ENCODE data around the gene P2RY2. TPM values are rescaled to one million over a fixed set of nuclear protein-coding genes. Genes with fewer than 3 reads are reported as not detected.

The P2RY2 gene
- total RNA-seq, 2 experiments from 2014 or later: not detected

- no peaks in the 10 kb centered on the region for H3K9me3 Mint-ChIP-seq
- intact Hi-C loops (cut with micrococcal nuclease): no loop called here
- no peaks in the 10 kb centered on the region for H3K4me1 Mint-ChIP-seq (ENCODE audit: low read depth)
- no peak for DNase-seq
- no peaks in the 10 kb centered on the region for H3K27me3 Mint-ChIP-seq (ENCODE audit: low read depth)
- CTCF ChIA-PET: interaction anchor here (0.7 to 2.1 kb wide), 10 partner anchors 9 to 380 kb away, joined by 3 to 9 read pairs (median 4); no protein-coding TSS in a partner anchor
- H3K36me3 Mint-ChIP-seq (ENCODE audit: low read depth): no peaks in the 10 kb centered on the region
- H3K4me3 Mint-ChIP-seq: no peak overlapping the region
- no peak overlapping the region for H3K27ac Mint-ChIP-seq
Measured at GRCh38 chr11:73236205-73236765, 18.2 kb downstream of the P2RY2 start.

DNA sequence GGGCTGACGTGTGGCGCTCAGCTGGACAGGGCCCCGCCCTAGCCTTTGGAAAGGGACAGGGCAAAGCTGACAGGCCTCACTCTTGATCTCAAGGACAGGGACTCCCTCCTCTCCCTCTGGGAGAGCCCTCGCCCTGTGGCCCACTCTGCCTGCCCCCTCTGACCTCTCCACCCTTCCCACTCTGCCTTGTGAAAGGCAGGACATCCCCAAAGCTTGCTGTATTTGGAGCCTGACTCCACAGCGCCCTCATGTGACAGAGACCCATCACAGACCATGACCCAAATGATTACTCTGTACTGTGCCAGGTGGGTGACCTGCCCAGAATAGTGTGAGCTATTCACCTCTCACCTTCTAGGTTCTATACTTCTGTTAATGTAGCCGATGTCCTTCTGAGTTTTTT is 18.8 kb downstream of the P2RY2 start:
- Mint-ChIP-seq H3K27ac (no peak overlapping the region), H3K36me3 (ENCODE audit: low read depth) (no peaks in the 10 kb centered on the region), H3K4me3 (no peak overlapping the region), H3K27me3 (ENCODE audit: low read depth) (no peaks in the 10 kb centered on the region), H3K9me3 (no peaks in the 10 kb centered on the region), H3K4me1 (ENCODE audit: low read depth) (no peaks in the 10 kb centered on the region)
- DNase-seq: peak; percentile 70
- intact Hi-C loops (cut with micrococcal nuclease): loop anchor here (1.0 kb wide), 1 partner anchor 52 kb away; no protein-coding TSS in a partner anchor
- CTCF ChIA-PET: interaction anchor here (0.7 to 2.1 kb wide), 9 partner anchors 9 to 59 kb away, joined by 3 to 9 read pairs (median 4); no protein-coding TSS in a partner anchor

DNA sequence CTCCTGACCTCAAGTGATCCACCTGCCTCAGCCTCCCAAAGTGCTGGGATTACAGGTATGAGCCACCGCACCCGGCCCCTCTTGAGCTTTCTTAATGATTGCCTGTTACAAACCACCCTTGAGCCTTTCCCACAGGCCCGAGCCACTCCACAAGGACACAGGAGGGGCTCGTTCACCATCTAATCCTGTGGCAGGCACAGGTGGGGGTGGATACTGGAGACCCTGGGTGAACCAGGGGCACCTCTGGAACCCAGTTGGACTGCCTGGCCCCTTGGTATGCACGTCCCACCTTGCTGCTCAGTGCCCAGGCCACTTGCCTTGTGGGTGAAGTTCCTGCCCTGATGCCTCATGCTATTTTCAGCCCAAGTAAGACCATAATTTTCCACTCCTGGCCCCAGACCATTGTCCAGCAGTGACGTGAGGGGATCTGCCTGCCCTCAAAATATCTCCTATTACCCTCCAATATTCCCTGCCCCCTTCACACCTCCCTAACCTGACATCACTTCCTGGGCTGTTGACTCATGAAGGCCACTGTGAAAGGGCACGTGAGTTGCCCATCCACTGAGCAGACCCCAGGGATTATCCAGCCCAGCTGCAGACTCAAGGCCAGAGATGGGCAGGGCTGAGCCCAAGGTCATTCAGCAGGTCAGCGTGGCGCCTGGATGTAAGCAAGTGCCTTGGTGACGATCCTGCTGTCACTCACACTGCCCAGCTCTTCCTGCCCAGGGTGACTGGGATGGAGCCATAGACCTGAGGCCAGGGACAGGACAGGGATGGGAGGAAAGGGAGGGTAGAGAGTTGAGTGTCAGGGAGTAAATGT is 19.6 kb downstream of the P2RY2 start:
- CTCF ChIA-PET: interaction anchor here (1.2 to 2.1 kb wide), 4 partner anchors 10 to 60 kb away, joined by 3 to 9 read pairs (median 4); no protein-coding TSS in a partner anchor
- no peaks in the 10 kb centered on the region for H3K4me1 Mint-ChIP-seq (ENCODE audit: low read depth)
- no peak for DNase-seq
- no peak overlapping the region for H3K4me3 Mint-ChIP-seq
- intact Hi-C loops (cut with micrococcal nuclease): loop anchor here (1.0 kb wide), 1 partner anchor 52 kb away; no protein-coding TSS in a partner anchor
- no peaks in the 10 kb centered on the region for H3K36me3 Mint-ChIP-seq (ENCODE audit: low read depth)
- no peaks in the 10 kb centered on the region for H3K9me3 Mint-ChIP-seq
- H3K27me3 Mint-ChIP-seq (ENCODE audit: low read depth): no peaks in the 10 kb centered on the region
- H3K27ac Mint-ChIP-seq: no peak overlapping the region

GRCh38 chr11:73239111-73239521 is 21.0 kb downstream of the P2RY2 start:
- intact Hi-C loops (cut with micrococcal nuclease): no loop called here
- H3K4me1 Mint-ChIP-seq (ENCODE audit: low read depth): no peaks in the 10 kb centered on the region
- no peak overlapping the region for H3K4me3 Mint-ChIP-seq
- H3K9me3 Mint-ChIP-seq: no peaks in the 10 kb centered on the region
- no peak overlapping the region for H3K27ac Mint-ChIP-seq
- CTCF ChIA-PET: no interaction called here
- no peak for DNase-seq
- H3K27me3 Mint-ChIP-seq (ENCODE audit: low read depth): no peaks in the 10 kb centered on the region
- no peaks in the 10 kb centered on the region for H3K36me3 Mint-ChIP-seq (ENCODE audit: low read depth)

DNA sequence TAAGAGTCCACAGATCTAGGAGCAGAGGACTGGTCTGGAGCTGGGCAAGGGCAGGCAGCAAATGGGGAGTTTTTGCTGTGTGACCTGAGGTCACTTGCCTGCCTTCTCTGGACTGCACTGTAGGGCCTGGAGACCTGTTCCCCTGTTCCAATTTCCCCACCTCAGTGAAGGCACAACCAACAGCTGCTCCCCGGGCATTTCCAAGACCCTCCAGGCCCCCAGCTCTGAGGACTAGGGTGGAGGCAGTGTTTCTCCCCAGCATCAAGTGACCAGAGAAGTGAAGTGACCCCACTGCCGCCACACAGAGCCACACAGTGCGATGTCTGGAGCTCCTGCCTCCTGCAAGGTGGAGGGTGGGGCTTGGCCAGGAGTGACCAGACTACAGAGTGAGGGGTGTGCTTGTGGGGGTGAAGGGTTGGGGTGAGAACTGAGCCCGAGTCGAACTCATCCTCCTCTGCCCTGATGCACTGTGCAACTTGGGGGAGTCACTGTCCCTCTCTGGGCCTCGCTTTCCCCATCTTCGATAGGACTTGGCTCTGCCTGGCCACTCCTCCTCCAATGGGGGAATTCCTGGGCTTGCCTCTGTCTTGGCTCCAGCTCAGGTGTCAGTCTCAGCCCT is 21.6 kb downstream of the P2RY2 start:
- intact Hi-C loops (cut with micrococcal nuclease): loop anchor here (5.0 kb wide), 1 partner anchor 517 kb away; no protein-coding TSS in a partner anchor
- no peak for DNase-seq
- Mint-ChIP-seq H3K4me3 (no peak overlapping the region), H3K4me1 (ENCODE audit: low read depth) (no peaks in the 10 kb centered on the region), H3K9me3 (no peaks in the 10 kb centered on the region), H3K36me3 (ENCODE audit: low read depth) (no peaks in the 10 kb centered on the region), H3K27ac (no peak overlapping the region), H3K27me3 (ENCODE audit: low read depth) (no peaks in the 10 kb centered on the region)
- CTCF ChIA-PET: no interaction called here

DNA sequence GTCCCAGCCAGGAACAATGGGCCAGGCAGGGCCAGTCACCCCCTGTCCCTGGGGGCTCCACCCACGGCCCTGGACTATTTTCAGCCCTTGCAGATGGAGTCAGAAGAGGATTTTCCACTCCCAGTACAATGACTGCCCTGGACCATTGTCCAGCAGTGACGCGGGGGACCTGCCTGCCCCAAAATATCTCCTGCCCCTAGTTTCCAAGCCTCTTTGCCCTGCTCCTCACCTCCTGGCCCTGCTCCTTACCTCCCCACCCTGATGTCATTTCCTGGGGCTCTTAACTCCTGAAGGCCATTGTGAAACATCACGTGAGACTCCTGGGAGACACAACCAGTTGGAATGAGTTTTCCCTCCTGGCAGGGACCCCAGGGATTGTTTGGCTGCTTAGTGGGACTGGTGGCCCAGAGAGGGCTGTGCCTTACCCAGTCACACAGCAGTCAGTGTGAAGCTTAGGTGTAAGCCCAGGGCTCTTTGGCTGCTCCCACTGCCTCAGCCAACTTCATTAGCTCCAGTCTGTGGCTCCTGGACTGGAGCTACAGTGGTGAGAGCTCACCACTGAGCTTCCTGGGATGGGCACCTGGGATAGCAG is 22.2 kb downstream of the P2RY2 start:
- H3K27me3 Mint-ChIP-seq (ENCODE audit: low read depth): no peaks in the 10 kb centered on the region
- H3K27ac Mint-ChIP-seq: no peak overlapping the region
- peak; percentile 2 for DNase-seq
- H3K36me3 Mint-ChIP-seq (ENCODE audit: low read depth): no peaks in the 10 kb centered on the region
- H3K4me1 Mint-ChIP-seq (ENCODE audit: low read depth): no peaks in the 10 kb centered on the region
- intact Hi-C loops (cut with micrococcal nuclease): loop anchor here (5.0 kb wide), 1 partner anchor 518 kb away; no protein-coding TSS in a partner anchor
- CTCF ChIA-PET: interaction anchor here (0.5 to 0.8 kb wide), 2 partner anchors 274 to 282 kb away, joined by 3 to 4 read pairs; no protein-coding TSS in a partner anchor
- H3K4me3 Mint-ChIP-seq: no peak overlapping the region
- H3K9me3 Mint-ChIP-seq: no peaks in the 10 kb centered on the region

GRCh38 chr11:73241300-73241699 is 23.2 kb downstream of the P2RY2 start:
- Mint-ChIP-seq H3K27me3 (ENCODE audit: low read depth) (no peaks in the 10 kb centered on the region), H3K4me1 (ENCODE audit: low read depth) (no peaks in the 10 kb centered on the region), H3K27ac (no peak overlapping the region), H3K9me3 (no peaks in the 10 kb centered on the region), H3K4me3 (no peak overlapping the region), H3K36me3 (ENCODE audit: low read depth) (no peaks in the 10 kb centered on the region)
- DNase-seq: no peak
- intact Hi-C loops (cut with micrococcal nuclease): loop anchor here (5.0 kb wide), 1 partner anchor 519 kb away; no protein-coding TSS in a partner anchor
- CTCF ChIA-PET: interaction anchor here (0.8 kb wide), 1 partner anchor 275 kb away, joined by 3 read pairs; no protein-coding TSS in a partner anchor

DNA sequence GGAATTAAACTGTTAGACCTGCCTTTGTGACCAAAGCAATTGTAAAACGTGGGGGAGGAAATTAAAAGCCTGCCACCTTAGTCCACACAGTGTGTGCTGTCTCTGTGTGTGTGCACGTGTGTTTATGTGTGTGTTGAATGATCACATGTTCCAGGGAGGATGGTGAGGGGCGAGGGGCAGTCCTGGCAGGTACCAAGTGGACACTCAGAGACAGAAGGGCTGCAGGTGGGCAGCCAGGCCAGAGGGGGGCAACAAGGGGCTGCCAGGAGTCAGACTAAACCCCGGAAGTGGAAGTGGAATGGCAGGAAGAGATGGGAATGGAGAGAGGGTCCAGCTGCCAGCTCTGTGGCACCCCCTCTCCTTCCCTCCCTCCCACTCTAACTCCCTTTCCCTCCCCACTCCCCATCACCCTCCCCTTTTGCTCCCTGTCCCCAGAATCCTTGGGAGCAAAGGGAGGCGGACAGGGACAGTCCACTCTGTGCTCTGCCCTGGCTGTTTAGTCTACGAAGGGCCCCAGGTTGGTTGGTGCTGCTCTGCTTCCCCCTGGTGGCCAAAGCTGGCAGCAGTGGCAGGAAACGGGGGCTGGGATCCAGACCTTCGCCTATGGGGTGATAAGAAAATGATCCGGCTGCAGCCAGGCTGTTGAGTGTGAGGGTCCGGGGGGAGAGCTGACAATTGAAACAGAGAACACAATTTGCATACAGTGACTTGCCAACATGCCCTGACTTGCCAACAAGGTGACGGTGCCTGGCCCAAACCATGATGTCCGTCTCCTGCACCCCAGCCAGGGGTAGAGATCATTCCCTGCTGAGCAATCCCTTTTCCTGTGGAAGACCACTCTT is 24.4 kb downstream of the P2RY2 start:
- Mint-ChIP-seq H3K36me3 (ENCODE audit: low read depth) (no peaks in the 10 kb centered on the region), H3K4me1 (ENCODE audit: low read depth) (peaks cover 2% of the 10 kb centered on the region), H3K9me3 (no peaks in the 10 kb centered on the region), H3K4me3 (no peak overlapping the region), H3K27ac (no peak overlapping the region), H3K27me3 (ENCODE audit: low read depth) (no peaks in the 10 kb centered on the region)
- CTCF ChIA-PET: interaction anchor here (0.5 to 1.2 kb wide), 4 partner anchors 57 to 513 kb away, joined by 3 to 4 read pairs (median 4); no protein-coding TSS in a partner anchor
- intact Hi-C loops (cut with micrococcal nuclease): loop anchor here (1.0 to 5.0 kb wide), 3 partner anchors 57 to 520 kb away; no protein-coding TSS in a partner anchor
- DNase-seq: peak; percentile 80

- H3K4me1 Mint-ChIP-seq (ENCODE audit: low read depth): peaks cover 2% of the 10 kb centered on the region
- no peak overlapping the region for H3K4me3 Mint-ChIP-seq
- CTCF ChIA-PET: interaction anchor here (0.8 to 1.9 kb wide), 3 partner anchors 10 to 64 kb away, joined by 4 to 6 read pairs (median 4); no protein-coding TSS in a partner anchor
- no peaks in the 10 kb centered on the region for H3K36me3 Mint-ChIP-seq (ENCODE audit: low read depth)
- H3K9me3 Mint-ChIP-seq: no peaks in the 10 kb centered on the region
- DNase-seq: peak; percentile 1
- no peak overlapping the region for H3K27ac Mint-ChIP-seq
- intact Hi-C loops (cut with micrococcal nuclease): loop anchor here (2.0 to 5.0 kb wide), 2 partner anchors 406 to 521 kb away; no protein-coding TSS in a partner anchor
- H3K27me3 Mint-ChIP-seq (ENCODE audit: low read depth): no peaks in the 10 kb centered on the region
Measured at GRCh38 chr11:73243093-73243485, 25.0 kb downstream of the P2RY2 start.

GRCh38 chr11:73244589-73245240 is 26.6 kb downstream of the P2RY2 start:
- Mint-ChIP-seq H3K36me3 (ENCODE audit: low read depth) (no peaks in the 10 kb centered on the region), H3K4me3 (no peak overlapping the region), H3K9me3 (no peaks in the 10 kb centered on the region), H3K4me1 (ENCODE audit: low read depth) (peaks cover 4% of the 10 kb centered on the region), H3K27ac (no peak overlapping the region), H3K27me3 (ENCODE audit: low read depth) (no peaks in the 10 kb centered on the region)
- DNase-seq: no peak
- intact Hi-C loops (cut with micrococcal nuclease): loop anchor here (5.0 kb wide), 1 partner anchor 522 kb away; no protein-coding TSS in a partner anchor
- CTCF ChIA-PET: interaction anchor here (0.7 to 1.9 kb wide), 6 partner anchors 12 to 350 kb away, joined by 3 to 6 read pairs (median 3); no protein-coding TSS in a partner anchor

All from activated naive CD4-positive, alpha-beta T cell treated with anti-CD3 and anti-CD28 coated beads for 36 hours (primary cell).